Suppressor macrophage (primary cell): Measurements from ENCODE around the gene ABCA8.

Experiments used
- DNase-seq, 4 experiments: peaks; one replicate each; pipeline ENCODE4 v3.0.0-alpha.2; 2020 to 2022

ABCA8 gene

GRCh38 chr17:68943123-68943811, 11.9 kb downstream of the ABCA8 start:
- DNase-seq = no peak

GRCh38 chr17:68942389-68942788, 12.8 kb downstream of the ABCA8 start:
- no peak for DNase-seq

DNA sequence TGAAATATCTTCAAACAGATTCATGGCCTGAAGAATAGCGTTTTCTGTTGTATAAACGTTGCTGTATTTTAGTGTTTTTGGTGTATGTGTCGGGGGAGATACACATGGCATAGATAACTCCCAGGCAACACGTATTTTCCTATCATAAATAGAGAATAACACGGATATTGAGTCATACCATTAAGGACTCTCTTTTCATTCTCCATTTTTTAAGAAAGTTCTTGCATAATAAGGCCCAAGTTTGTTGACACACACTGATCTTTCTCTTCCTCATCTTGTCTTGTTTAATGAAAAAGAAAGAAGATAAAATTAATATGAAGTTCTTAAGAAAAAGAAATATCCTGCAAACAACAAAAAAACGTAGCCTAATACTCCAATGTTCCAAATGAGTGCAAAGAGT, 13.4 kb downstream of the ABCA8 start:
- DNase-seq = peak in 2 of 4 experiments; percentile 12 to 36

- no peak for DNase-seq
These were observed 16.0 kb downstream of the ABCA8 start for GRCh38 chr17:68939195-68939594.

DNA sequence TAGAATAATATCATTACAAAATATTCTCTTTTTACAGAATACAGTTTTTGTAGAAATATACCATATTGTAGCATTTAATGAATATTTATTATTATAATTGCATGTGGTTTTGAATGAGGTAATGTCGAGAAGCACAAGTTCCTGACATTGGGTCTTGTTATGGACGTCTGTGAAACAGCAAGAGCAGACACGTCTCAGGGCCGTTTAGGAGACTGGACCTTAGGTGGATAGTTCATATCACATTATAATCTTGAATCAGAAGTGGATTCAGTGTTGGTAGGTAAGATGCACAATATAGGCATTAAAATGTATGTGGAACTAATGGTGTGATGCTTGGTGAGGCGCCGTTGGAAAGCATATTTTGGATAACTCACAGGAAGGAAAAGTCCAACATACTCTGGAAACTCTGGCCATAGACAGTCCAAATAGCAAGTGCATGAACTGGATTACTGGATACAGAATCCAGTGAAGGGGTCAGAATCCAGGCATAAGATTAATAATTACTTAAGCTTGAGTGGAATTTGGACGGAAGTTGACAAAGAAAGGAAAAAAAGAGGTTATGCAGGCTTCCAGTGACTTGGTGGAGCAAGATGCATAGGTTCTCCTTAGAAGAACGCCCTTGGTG, 17.2 kb downstream of the ABCA8 start:
- no peak for DNase-seq

DNA sequence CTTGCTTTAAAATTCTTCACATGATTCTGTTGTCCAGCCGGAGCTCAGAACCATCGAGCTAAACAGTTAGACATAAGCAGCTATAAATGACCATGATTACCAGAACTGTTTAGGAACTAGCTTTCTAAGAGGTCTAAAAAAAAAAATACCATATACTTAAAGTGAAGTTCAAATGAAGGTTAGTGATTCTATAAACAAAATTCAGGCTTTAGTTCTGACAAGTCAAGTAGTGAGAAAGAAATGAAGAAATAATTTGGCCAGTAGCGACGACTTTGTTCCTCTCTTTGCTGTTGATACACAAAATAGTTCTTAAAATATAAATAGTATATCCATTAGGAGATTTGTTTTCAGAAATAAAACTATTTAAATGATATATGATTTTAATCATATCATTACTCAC, 27.7 kb downstream of the ABCA8 start:
- DNase-seq = no peak

GRCh38 chr17:68924793-68925720, 30.1 kb downstream of the ABCA8 start:
- peak in 2 of 4 experiments; percentile 51 to 62 for DNase-seq

DNA sequence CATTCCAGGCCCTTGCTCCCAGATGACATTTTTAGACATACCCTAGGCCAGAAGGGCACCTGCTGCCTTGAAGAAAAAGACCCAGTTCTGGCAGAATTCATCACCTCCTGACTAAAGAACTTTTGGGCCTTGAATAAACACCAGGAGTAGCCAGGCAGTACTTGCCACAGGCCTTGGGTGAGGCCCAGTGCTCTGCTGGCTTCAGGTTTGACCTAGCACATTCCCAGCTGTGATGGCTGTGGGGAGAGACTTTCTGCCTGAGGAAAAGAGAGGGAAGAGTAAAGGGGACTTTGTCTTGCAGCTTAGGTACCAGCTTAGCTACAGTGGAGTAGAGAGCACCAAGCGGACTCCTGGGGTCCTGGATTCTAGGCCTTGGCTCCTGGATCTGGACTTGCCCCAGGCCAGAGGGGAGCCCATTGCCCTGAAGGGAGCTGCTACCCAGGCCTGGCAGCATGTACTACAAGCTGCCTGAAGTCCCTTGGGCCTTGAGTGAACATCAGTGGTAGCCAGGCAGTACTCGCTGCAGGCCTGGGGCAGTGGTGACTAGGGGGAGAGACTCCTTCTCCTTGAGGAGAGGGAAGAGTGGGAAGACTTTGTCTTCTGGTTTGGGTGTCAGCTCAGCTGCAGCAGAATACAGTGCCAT, 44.3 kb downstream of the ABCA8 start:
- DNase-seq = no peak

DNA sequence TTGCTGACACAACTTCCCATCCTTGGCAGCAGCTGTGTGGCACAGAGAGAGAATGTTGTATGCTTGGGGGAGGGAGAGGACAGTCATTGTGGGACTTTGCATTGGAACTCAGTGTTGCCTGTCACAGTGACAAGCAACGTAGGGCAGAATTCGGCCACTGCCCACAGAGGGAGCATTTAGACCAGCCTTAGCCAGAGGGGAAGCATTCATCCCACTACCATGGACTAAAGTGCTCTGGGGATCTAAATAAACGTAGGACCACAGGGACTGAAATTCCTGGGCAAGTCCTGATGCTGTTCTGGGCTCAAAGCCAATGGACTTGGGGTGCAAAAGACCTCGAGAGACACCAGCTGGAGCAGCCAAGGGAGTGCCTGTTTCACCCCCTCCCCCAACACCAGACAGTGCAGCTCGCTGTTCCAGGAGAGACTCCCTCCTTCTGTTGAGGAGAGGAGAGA, 44.9 kb downstream of the ABCA8 start:
- DNase-seq = peak; percentile 24 to 58 (median 43)

- peak; percentile 80 to 96 (median 90) for DNase-seq
These were observed 46.1 kb downstream of the ABCA8 start for GRCh38 chr17:68909066-68909465.

- DNase-seq = no peak
These were observed 47.1 kb downstream of the ABCA8 start for GRCh38 chr17:68908045-68908444.

DNA sequence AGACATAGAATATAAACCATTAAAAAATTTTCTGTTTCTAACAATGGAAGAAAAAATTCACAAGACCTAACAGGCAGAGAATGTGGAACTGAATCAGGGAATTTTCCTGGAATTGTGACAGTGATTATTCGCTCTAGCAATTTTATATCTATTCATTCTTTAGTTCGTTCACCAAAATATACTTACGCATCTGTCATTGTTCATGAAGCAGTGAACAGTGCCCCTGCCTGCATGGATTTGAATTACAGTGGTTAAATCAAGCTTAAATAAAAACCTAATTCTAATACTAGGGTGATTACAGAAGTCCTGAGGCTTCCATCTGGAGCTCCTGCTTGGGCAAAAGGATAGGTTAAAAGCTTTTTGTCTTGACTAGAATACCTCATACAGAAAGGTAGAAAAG, 48.6 kb downstream of the ABCA8 start:
- DNase-seq = peak in 3 of 4 experiments; percentile 7 to 26 (median 19)

DNA sequence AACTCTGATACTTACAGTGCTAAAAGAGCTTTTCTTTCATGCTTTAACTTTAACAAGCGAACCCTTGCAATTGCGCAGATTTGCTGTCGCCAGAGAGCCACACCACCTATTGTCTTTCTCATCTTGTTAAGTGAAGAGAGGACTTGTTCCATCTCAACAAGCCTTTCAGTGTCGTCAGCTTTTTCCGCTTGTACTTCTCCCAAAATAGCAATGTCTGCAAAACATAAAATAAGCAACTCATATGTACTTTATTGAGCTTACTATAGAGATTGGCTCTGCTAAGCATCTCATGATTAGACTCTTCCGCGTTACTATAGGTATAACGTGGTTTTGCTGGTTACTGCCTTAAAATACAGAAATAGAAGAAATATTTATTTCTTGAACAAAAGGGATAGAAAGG, 51.9 kb downstream of the ABCA8 start:
- DNase-seq = no peak

DNA sequence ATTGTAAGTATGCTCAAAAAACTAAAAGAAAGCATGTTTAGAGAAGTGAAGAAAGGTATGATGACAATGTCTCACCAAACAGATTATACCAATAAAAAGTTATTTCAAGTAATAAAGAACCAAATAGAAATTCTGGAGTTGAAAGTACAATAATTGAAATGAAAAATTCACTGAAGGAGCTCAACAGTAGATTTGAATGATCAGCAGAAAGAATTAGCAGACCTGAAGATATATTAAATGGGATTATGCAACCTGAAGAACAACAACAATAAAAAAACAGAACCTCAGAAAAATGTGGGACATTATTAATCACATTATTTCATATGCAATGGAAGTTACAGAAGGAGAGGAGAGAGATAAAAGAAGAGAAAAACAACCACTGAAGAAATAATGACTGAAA, 57.6 kb downstream of the ABCA8 start:
- DNase-seq = no peak

GRCh38 chr17:68892658-68893057, 62.5 kb downstream of the ABCA8 start:
- DNase-seq = no peak

DNA sequence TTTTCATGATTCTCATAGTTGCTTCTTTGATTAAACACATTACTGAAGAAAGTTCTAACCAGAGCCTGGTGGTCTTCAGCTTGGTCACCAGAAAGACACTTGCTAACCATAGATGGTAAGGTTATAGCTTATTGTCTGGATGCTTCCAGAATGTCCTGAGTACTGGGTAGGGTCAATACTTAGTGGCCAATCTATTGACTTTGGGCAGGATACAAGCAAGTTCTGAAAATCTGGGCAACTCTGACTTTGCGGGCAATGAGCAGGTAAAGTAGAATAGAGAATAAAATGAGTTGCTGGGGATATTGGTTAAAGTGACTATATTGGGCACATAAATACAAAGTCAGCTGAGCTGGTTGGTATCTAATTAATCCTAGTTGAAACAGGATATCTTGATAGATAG, 63.0 kb downstream of the ABCA8 start:
- no peak for DNase-seq

DNA sequence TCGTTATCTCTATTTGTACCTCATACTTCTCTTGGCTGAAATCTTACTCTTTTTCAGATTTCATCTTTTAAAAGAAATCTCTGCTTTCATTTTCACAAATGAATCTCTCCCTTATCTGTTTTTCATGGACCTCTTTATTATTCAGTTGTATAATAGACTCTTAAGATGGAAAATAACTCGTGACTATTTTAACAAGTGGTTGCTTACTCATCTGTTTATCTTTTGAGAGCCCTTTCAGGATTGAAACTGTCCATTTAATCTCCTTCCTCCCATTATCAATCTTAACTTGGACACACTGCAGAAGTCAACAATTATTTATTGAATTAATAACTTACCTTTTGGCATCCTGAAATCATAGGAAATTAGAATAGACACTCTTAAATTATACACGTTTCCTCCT, 68.8 kb downstream of the ABCA8 start:
- DNase-seq = no peak

DNA sequence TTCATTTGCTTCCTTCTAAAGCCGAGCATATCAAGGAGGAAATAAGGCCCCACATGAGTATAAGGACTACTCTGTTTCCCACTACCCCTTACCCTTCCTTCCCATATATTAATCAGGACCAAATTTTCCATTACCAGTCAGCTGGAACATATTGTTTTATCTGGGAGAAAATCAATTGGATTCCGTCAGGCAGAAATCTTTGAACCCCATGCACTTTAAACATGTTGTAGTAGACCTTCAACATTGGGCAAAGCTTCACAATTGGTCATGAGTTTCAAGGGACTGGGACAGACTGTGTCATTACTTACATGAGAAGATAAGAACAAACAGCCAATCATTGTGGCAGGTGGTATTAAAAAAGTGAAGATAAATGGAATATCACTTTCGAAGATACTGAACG, 70.3 kb downstream of the ABCA8 start:
- no peak for DNase-seq

DNA sequence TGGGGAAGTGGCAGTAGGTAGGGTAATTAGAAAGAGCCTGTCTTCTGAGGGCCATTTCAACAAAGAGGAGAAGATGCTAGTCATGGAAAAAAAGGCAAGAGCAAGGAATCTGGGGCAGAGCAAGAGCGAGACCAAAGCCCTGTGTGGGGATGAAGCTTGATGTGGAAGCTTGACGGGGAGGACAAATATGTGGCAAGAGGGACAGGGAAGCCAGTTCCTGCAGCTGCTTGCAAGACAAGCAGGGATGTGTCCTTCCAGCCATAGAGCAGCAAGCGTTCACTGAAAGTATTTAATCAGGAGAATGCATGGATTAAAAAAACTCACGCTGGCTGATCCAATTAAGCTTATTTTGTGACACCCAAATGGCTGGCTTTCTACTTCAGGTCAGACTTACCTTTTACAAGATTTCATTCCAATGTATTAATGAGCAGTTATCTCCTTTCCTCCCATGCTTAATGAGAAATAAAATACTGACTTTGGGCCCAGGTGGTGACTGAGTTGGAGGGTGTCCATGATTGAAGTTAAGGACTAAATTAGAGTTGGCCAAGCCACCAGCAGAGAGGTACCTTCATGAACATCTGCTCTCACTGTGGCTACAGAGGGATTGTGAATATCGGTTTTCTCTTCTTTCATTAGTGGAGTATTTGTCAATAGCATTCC, 76.8 kb downstream of the ABCA8 start:
- DNase-seq = no peak

DNA sequence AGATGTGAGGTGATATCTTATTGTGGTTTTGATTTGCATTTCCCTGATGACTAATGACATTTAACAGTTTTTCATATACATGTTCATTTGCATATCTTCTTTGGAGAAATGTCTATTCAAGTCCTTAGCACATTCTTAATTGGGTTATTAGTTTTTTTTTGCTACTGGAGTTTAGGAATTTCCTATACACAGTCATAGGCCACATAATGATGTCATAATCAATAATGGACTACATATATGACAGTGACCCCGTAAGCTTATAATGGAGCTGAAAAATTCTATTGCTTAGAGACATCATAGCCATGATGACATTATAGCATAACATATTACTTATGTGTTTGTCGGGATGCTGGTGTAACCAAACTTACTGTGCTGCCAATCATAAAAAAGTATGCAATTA, 83.7 kb downstream of the ABCA8 start:
- DNase-seq = no peak

GRCh38 chr17:68870976-68871375, 84.2 kb downstream of the ABCA8 start:
- no peak for DNase-seq

GRCh38 chr17:68870161-68870826, 84.9 kb downstream of the ABCA8 start:
- DNase-seq = peak; percentile 20 to 52 (median 41)
